Measurements from ENCODE around the gene CNIH2.

CNIH2 gene

DNA sequence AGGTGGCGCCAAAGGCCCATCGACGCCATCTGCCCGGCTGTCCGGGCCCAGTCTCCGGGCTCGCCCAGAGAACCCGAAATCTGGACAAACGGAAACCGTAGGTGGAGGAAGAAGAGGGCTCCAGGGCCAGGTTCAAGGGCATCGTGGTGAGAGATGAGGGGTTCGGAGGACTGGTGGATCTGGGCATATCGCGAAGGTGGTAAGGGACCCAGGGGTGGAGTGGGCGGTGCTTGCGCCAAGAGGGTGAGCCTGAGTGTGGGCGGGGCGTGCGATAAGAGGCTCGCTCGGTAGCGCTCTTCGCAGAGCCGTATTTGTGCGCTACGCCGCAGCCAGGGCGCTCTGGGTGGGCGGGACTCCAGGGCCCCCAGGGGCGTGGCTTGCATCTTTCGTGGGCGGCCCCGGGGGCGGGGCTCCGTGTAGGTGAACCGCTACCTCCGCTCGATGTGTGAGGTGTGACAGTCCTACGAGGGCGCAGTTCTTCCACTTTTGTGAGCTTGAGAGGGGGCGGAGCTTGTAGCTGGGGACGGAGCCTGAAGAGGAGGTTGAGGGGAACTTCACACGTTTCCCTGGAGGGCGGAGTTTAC, 34.1 kb downstream of the CNIH2 start (continued):
- peak; percentile 83 for TF ChIP-seq PATZ1 (tag by site-specific recombination; IDR thresholded peaks at IDR 0.05)
- TF ChIP-seq ZNF112 (tag by site-specific recombination; IDR thresholded peaks at IDR 0.05), result no peak
- TF ChIP-seq ZBTB44 (tag by site-specific recombination; IDR thresholded peaks at IDR 0.05), result no peak
- TF ChIP-seq ZNF335 (tag by site-specific recombination; conservative IDR thresholded peaks at IDR 0.05), result peak; percentile 91
- peak; percentile 84 for TF ChIP-seq ZXDB (tag by site-specific recombination; IDR thresholded peaks at IDR 0.05)
- TF ChIP-seq, protein P1, sequence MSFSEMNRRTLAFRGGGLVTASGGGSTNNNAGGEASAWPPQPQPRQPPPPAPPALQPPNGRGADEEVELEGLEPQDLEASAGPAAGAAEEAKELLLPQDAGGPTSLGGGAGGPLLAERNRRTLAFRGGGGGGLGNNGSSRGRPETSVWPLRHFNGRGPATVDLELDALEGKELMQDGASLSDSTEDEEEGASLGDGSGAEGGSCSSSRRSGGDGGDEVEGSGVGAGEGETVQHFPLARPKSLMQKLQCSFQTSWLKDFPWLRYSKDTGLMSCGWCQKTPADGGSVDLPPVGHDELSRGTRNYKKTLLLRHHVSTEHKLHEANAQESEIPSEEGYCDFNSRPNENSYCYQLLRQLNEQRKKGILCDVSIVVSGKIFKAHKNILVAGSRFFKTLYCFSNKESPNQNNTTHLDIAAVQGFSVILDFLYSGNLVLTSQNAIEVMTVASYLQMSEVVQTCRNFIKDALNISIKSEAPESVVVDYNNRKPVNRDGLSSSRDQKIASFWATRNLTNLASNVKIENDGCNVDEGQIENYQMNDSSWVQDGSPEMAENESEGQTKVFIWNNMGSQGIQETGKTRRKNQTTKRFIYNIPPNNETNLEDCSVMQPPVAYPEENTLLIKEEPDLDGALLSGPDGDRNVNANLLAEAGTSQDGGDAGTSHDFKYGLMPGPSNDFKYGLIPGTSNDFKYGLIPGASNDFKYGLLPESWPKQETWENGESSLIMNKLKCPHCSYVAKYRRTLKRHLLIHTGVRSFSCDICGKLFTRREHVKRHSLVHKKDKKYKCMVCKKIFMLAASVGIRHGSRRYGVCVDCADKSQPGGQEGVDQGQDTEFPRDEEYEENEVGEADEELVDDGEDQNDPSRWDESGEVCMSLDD (tag by site-specific recombination; IDR thresholded peaks at IDR 0.05), result peak; percentile 80
- TF ChIP-seq, protein P2, sequence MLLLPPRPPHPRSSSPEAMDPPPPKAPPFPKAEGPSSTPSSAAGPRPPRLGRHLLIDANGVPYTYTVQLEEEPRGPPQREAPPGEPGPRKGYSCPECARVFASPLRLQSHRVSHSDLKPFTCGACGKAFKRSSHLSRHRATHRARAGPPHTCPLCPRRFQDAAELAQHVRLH (tag by site-specific recombination; IDR thresholded peaks at IDR 0.05), result 0 out of 2 replicates have a peak, but pooled peaks have one; percentile 22
- TF ChIP-seq ZBTB48 (tag by site-specific recombination; IDR thresholded peaks at IDR 0.05), result peak; percentile 92
- peak; percentile 19; the same call in 1 of the 2 replicates for TF ChIP-seq ZNF394 (tag by site-specific recombination; IDR thresholded peaks at IDR 0.05; ENCODE audit: borderline replicate concordance)
- TF ChIP-seq SP2 (tag by site-specific recombination; IDR thresholded peaks at IDR 0.05), result peak; percentile 84
- peak; percentile 78 for TF ChIP-seq KLF16 (tag by site-specific recombination; IDR thresholded peaks at IDR 0.05)
- TF ChIP-seq ZNF354C (tag by site-specific recombination; IDR thresholded peaks at IDR 0.05; ENCODE audit: borderline replicate concordance, low read depth), result no peak
- TF ChIP-seq ZBTB20 (tag by site-specific recombination; IDR thresholded peaks at IDR 0.05), result peak; percentile 91
- TF ChIP-seq ZNF777 (tag by site-specific recombination; IDR thresholded peaks at IDR 0.05; ENCODE audit: borderline replicate concordance), result peak; percentile 68
- peak; percentile 99 for TF ChIP-seq ZFHX2 (tag by site-specific recombination; conservative IDR thresholded peaks at IDR 0.05)
- TF ChIP-seq ZBTB8A (tag by site-specific recombination; IDR thresholded peaks at IDR 0.05), result peak; percentile 98
- TF ChIP-seq ZNF423 (tag by site-specific recombination; IDR thresholded peaks at IDR 0.05), result peak; percentile 96
- TF ChIP-seq, protein P3, sequence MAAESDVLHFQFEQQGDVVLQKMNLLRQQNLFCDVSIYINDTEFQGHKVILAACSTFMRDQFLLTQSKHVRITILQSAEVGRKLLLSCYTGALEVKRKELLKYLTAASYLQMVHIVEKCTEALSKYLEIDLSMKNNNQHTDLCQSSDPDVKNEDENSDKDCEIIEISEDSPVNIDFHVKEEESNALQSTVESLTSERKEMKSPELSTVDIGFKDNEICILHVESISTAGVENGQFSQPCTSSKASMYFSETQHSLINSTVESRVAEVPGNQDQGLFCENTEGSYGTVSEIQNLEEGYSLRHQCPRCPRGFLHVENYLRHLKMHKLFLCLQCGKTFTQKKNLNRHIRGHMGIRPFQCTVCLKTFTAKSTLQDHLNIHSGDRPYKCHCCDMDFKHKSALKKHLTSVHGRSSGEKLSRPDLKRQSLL (tag by site-specific recombination; IDR thresholded peaks at IDR 0.05), result peak; percentile 29; the same call in 1 of the 2 replicates
- peak; percentile 94 for TF ChIP-seq SP3 (tag by site-specific recombination; IDR thresholded peaks at IDR 0.05)
- TF ChIP-seq ZNF76 (tag by site-specific recombination; IDR thresholded peaks at IDR 0.05; ENCODE audit: borderline replicate concordance, low read depth), result 0 out of 2 replicates have a peak, but pooled peaks have one; percentile 25
- no peak for TF ChIP-seq ZNF274 (IDR thresholded peaks at IDR 0.05; ENCODE audit: low read length)
- no peak for TF ChIP-seq ZNF274 (tag by site-specific recombination; IDR thresholded peaks at IDR 0.05; ENCODE audit: borderline replicate concordance)
- TF ChIP-seq ZSCAN30 (tag by site-specific recombination; IDR thresholded peaks at IDR 0.05), result 0 out of 2 replicates have a peak, but pooled peaks have one; percentile 41
- TF ChIP-seq KLF1 (tag by site-specific recombination; IDR thresholded peaks at IDR 0.05), result peak; percentile 42
- TF ChIP-seq EGR2 (tag by site-specific recombination; IDR thresholded peaks at IDR 0.05; ENCODE audit: low read depth), result peak; percentile 96
- TF ChIP-seq KLF17 (tag by site-specific recombination; IDR thresholded peaks at IDR 0.05), result 0 out of 2 replicates have a peak, but pooled peaks have one; percentile 42
- TF ChIP-seq, protein P4, sequence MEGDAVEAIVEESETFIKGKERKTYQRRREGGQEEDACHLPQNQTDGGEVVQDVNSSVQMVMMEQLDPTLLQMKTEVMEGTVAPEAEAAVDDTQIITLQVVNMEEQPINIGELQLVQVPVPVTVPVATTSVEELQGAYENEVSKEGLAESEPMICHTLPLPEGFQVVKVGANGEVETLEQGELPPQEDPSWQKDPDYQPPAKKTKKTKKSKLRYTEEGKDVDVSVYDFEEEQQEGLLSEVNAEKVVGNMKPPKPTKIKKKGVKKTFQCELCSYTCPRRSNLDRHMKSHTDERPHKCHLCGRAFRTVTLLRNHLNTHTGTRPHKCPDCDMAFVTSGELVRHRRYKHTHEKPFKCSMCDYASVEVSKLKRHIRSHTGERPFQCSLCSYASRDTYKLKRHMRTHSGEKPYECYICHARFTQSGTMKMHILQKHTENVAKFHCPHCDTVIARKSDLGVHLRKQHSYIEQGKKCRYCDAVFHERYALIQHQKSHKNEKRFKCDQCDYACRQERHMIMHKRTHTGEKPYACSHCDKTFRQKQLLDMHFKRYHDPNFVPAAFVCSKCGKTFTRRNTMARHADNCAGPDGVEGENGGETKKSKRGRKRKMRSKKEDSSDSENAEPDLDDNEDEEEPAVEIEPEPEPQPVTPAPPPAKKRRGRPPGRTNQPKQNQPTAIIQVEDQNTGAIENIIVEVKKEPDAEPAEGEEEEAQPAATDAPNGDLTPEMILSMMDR (tag by site-specific recombination; IDR thresholded peaks at IDR 0.05), result peak; percentile 81
- TF ChIP-seq ZNF610 (tag by site-specific recombination; IDR thresholded peaks at IDR 0.05; ENCODE audit: borderline replicate concordance), result 0 out of 2 replicates have a peak, but pooled peaks have one; percentile 32
- peak; percentile 88 for TF ChIP-seq ZEB2 (tag by site-specific recombination; IDR thresholded peaks at IDR 0.05)
